Gastrocnemius medialis (tissue), 4 donors: ENCODE measurements around the gene PRSS2. TPM values are rescaled to one million over a fixed set of nuclear protein-coding genes. Genes with fewer than 3 reads are reported as not detected.

Experiments
- ATAC-seq, 2 donors: fragments of 150-250 bp; one replicate each; pipeline ENCODE4 v1.9.1; 2016
- DNase-seq, 2 donors: peaks; one replicate each; pipeline ENCODE4 v3.0.0-alpha.2; 2019
- H3K27ac ChIP-seq, 4 donors: fragments of 200-600 bp; sonication (generic); 1 replicate in 1 of 4; 2 replicates in 3 of 4; pipeline ENCODE4 v1.5.1; 2016 to 2018; ENCODE audit warnings: mild to moderate bottlenecking in 2 of 4, moderate library complexity in 1 of 4
- H3K27me3 ChIP-seq, 3 donors: fragments of 200-600 bp; sonication (generic) in 2 of 3; 1 replicate in 1 of 3; 2 replicates in 2 of 3; pipeline versions ENCODE4 v1.5.1 to v1.6.0; 2016 to 2019; ENCODE audit warnings: mild to moderate bottlenecking in 1 of 3, moderate library complexity in 1 of 3
- H3K36me3 ChIP-seq, 2 donors: fragments of 200-600 bp; sonication (generic) in 1 of 2; one replicate each; pipeline ENCODE4 v1.5.1; 2017 to 2018
- H3K4me1 ChIP-seq, 2 donors: fragments of 200-600 bp; sonication (generic) in 1 of 2; one replicate each; pipeline ENCODE4 v1.5.1; 2016 to 2017; ENCODE audit warnings: mild to moderate bottlenecking in 2 of 2
- H3K4me3 ChIP-seq, 4 donors: fragments of 200-600 bp; sonication (generic) in 3 of 4; 1 replicate in 1 of 4; 2 replicates in 3 of 4; pipeline ENCODE4 v1.5.1; 2016 to 2019; ENCODE audit warnings: mild to moderate bottlenecking in 2 of 4
- H3K9me3 ChIP-seq, 3 donors: fragments of 200-600 bp; sonication (generic) in 2 of 3; 1 replicate in 1 of 3; 2 replicates in 2 of 3; pipeline ENCODE4 v1.5.1; 2016 to 2019
- CTCF ChIP-seq, 5 experiments: fragments of 450-650 bp in 3 of 5; fragments of 200-600 bp in 2 of 5; sonication (generic) in 2 of 5; IDR thresholded peaks in 4 of 5; conservative IDR thresholded peaks in 1 of 5; 1 replicate in 4 of 5; 2 replicates in 1 of 5; pipeline ENCODE4 v1.5.1; 2016 to 2019; ENCODE audit warnings: antibody characterized with exemption in 5 of 5, mild to moderate bottlenecking in 3 of 5, moderate library complexity in 3 of 5
- POLR2A ChIP-seq, 2 donors: fragments of 450-650 bp; IDR thresholded peaks; one replicate each; pipeline ENCODE4 v1.6.1; 2017; ENCODE audit warnings: antibody characterized with exemption in 2 of 2, mild to moderate bottlenecking in 2 of 2, moderate library complexity in 2 of 2
- in situ Hi-C, 4 donors: fragments of 200-750 bp; cut with MboI; loops; one replicate each; pipeline versions ENCODE4 v1.15.0 to v1.8.0; 2017; ENCODE audit warnings: low sequenced_read_pairs in 4 of 4
- intact Hi-C: fragments of 100-400 bp; cut with DNase I; formaldehyde crosslinking; loops from one replicate; pipeline ENCODE4 v1.15.1; 2023; ENCODE audit warnings: low total_unique reads
- total RNA-seq, 4 donors: library from RNA; depleted of rRNA; stranded (reverse); fragments of >200 nt; gene quantifications; one replicate each; pipeline versions ENCODE4 v1.1.0 to v1.2.3, GENCODE V29; 2016

Gene PRSS2
- total RNA-seq, 4 donors from 2014 or later, result not detected

GRCh38 chr7:142803901-142804300, 33.1 kb downstream of the PRSS2 start:
- Histone ChIP-seq H3K27ac (no peak overlapping the region), H3K9me3 (no peaks in the 10 kb centered on the region), H3K27me3 (peaks cover 0 to 3% (median 1%) of the 10 kb centered on the region in 3 donors), H3K4me1 (no peaks in the 10 kb centered on the region), H3K4me3 (no peak overlapping the region), H3K36me3 (no peaks in the 10 kb centered on the region)
- TF ChIP-seq CTCF (IDR thresholded peaks at IDR 0.05 in 4 of 5, conservative IDR thresholded peaks at IDR 0.05 in 1 of 5) (no peak), POLR2A (IDR thresholded peaks at IDR 0.05) (no peak)
- in situ Hi-C loops (no loop called here), intact Hi-C loops (no loop called here)
- ATAC-seq (no peak), DNase-seq (no peak)

GRCh38 chr7:142804728-142805207, 34.0 kb downstream of the PRSS2 start:
- Histone ChIP-seq H3K9me3 (no peaks in the 10 kb centered on the region), H3K4me3 (no peak overlapping the region), H3K4me1 (no peaks in the 10 kb centered on the region), H3K36me3 (no peaks in the 10 kb centered on the region), H3K27ac (no peak overlapping the region), H3K27me3 (no peaks in the 10 kb centered on the region)
- intact Hi-C loops (no loop called here), in situ Hi-C loops (no loop called here)
- no peak for TF ChIP-seq POLR2A (IDR thresholded peaks at IDR 0.05)
- TF ChIP-seq CTCF (IDR thresholded peaks at IDR 0.05 in 4 of 5, conservative IDR thresholded peaks at IDR 0.05 in 1 of 5), result no peak
- DNase-seq (no peak), ATAC-seq (no peak)

GRCh38 chr7:142805350-142806021, 34.7 kb downstream of the PRSS2 start:
- no peak for ATAC-seq
- Histone ChIP-seq H3K4me3 (no peak overlapping the region), H3K4me1 (no peaks in the 10 kb centered on the region), H3K27me3 (no peaks in the 10 kb centered on the region), H3K36me3 (no peaks in the 10 kb centered on the region), H3K9me3 (no peaks in the 10 kb centered on the region), H3K27ac (no peak overlapping the region)
- intact Hi-C loops, result no loop called here
- DNase-seq, result no peak
- TF ChIP-seq POLR2A (IDR thresholded peaks at IDR 0.05) (no peak), CTCF (IDR thresholded peaks at IDR 0.05 in 4 of 5, conservative IDR thresholded peaks at IDR 0.05 in 1 of 5) (no peak)
- in situ Hi-C loops, result no loop called here

GRCh38 chr7:142806022-142806356, 35.2 kb downstream of the PRSS2 start:
- in situ Hi-C loops (no loop called here), intact Hi-C loops (no loop called here)
- no peaks in the 10 kb centered on the region for H3K27me3 ChIP-seq
- no peaks in the 10 kb centered on the region for H3K36me3 ChIP-seq
- no peak for DNase-seq
- no peaks in the 10 kb centered on the region for H3K9me3 ChIP-seq
- no peak overlapping the region for H3K27ac ChIP-seq
- H3K4me1 ChIP-seq, result no peaks in the 10 kb centered on the region
- no peak for ATAC-seq
- H3K4me3 ChIP-seq, result no peak overlapping the region
- no peak for TF ChIP-seq CTCF (IDR thresholded peaks at IDR 0.05 in 4 of 5, conservative IDR thresholded peaks at IDR 0.05 in 1 of 5)
- no peak for TF ChIP-seq POLR2A (IDR thresholded peaks at IDR 0.05)

- no peaks in the 10 kb centered on the region for H3K27me3 ChIP-seq
Measured at GRCh38 chr7:142806957-142807356, 36.2 kb downstream of the PRSS2 start.

More at GRCh38 chr7:142806957-142807356, 36.2 kb downstream of the PRSS2 start:
- ATAC-seq (no peak), DNase-seq (no peak)
- Histone ChIP-seq H3K4me3 (no peak overlapping the region), H3K27ac (no peak overlapping the region), H3K4me1 (no peaks in the 10 kb centered on the region), H3K36me3 (no peaks in the 10 kb centered on the region), H3K9me3 (no peaks in the 10 kb centered on the region)
- TF ChIP-seq CTCF (IDR thresholded peaks at IDR 0.05 in 4 of 5, conservative IDR thresholded peaks at IDR 0.05 in 1 of 5) (no peak), POLR2A (IDR thresholded peaks at IDR 0.05) (no peak)
- in situ Hi-C loops (no loop called here), intact Hi-C loops (no loop called here)
